GM19438 (cell line): ENCODE measurements around the gene PIK3R5.
"Not testable (repeated sequence)": the region's sequence is repeated elsewhere in the genome, so short reads cannot be mapped to it uniquely, and the experiment has no call there.

Source experiments
- ATAC-seq: cut with Tn5 transposase; IDR thresholded peaks from one replicate; pipeline ENCODE4 v1.9.1; 2021; ENCODE audit warnings: low read depth; ENCODE audit not compliant: unreplicated experiment

Gene PIK3R5

DNA sequence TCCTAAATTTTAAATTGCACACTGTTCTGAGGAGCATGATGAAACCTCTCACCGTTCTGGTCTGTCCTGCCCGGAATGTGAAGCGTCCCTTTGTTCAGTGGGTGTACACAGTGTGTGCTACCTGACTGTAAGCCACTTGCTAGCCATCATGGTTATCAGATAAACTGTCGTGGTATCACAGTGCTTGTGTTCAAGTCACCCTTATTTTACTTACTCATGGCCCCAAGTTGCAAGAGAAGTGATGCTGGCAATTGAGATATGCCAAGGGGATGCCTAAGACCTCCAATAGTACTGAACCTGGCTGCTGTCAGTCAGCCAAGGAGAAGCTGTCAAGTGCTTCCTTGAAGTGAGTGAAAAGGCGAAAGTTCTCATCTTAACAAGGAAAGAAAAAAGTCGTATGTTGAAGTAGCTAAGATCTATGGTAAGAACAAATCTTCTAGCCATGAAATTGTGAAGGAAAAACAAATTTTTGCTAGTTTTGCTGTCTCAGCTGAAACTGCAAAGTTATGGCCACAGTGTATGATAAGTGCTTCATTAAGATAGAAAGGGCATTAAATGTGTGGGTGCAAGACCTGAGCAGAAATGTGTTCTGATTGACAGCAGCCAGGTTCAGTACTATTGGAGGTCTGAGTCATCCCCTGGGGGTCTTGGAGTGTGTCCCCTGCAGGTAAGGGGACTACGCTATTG, 103.9 kb downstream of the PIK3R5 start:
- ATAC-seq = no peak

- no peak for ATAC-seq
These were observed 105.6 kb downstream of the PIK3R5 start for GRCh38 chr17:8859804-8860430.

DNA sequence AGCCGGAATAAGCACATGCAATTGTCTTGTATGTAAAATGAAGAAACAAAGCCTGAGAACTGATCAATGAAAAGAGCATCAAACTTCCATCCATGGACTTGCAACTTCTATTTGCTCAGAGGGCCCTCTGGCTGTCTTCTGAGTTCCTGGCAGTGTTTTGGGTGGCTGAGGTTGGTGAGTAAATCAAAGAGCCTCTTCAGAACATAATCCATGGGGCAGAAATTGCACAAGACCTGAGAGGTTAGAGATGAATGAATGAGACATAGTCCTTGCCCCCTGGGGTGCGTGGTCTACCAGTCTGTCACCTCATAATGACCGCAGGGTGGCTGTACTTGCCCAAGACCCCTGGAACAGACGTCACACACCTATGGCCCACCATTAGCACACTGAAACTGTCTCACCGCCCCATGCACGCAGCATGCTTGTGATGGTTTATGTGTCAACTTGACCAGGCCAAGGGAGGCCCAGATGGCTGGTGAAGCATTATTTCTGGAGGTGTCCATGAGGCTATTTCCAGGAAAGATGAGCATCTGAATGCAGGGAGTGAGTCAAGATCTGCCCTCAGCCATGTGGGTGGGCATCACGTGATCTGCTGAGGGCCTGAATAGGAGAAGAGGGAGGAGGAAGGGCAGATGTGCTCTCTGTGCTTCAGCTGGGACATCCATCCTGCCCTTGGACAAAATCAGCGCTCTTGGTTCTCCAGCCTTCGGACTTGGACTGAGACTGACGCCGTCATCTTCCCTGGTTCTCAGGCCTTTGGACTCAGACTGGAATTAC, 106.3 kb downstream of the PIK3R5 start:
- no peak for ATAC-seq

GRCh38 chr17:8857919-8858318, 107.6 kb downstream of the PIK3R5 start:
- ATAC-seq = no peak

GRCh38 chr17:8856869-8857575, 108.5 kb downstream of the PIK3R5 start:
- no peak for ATAC-seq

GRCh38 chr17:8856205-8856603, 109.3 kb downstream of the PIK3R5 start:
- ATAC-seq = not testable (repeated sequence)

GRCh38 chr17:8855477-8856204, 109.9 kb downstream of the PIK3R5 start:
- ATAC-seq = no peak

DNA sequence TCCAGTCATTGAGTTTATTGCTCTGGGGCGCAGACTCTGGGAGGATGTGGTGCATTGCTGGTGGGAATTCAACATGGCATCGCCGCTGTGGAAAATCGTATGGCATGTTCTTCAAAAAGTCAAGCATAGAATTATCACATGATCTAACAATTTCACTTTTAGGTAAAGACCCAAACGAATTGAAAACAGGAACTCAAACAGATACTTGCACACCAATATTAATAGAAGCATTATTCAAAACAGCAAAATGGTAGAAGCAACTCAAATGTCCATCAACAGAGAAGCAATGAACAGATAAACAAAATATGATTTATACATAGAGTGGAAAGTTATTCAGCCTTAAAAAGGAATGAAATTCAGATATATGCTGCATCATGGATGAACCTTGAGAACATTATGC, 113.9 kb downstream of the PIK3R5 start:
- no peak for ATAC-seq

DNA sequence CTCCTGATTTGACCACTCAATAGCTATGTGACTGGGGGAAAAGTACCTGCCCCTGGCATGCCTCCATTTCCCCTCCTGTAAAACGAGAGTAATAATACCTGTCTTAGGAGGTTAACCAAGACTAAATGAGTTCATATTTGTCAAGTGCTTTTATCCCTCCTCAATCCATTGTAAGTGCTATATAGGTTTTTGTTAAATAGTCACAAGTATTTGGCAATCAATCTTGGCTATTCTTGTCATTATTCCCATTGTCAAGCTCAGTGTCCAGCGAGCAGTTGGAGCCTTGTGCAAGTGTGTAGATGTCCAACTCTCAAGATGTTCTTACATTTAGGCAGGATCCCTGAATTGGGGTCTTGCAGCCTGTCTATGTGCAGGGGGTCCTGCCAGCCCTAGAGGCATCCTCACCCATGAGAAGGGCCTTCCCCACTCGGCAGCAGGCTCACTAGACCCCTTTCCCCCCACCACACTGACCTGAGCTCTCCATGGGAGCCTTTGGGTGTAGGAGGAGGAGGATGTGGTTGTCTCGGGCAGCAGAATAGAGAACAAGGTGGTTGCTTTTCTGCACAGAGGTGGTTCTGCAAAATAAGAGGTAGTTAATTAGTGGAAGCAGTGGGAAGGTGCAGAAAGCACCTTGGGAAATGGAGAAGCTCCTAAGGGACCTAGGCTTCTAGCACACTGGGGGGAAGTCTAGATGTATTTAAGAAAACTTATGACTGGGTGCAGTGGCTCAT, 116.0 kb downstream of the PIK3R5 start:
- no peak for ATAC-seq

DNA sequence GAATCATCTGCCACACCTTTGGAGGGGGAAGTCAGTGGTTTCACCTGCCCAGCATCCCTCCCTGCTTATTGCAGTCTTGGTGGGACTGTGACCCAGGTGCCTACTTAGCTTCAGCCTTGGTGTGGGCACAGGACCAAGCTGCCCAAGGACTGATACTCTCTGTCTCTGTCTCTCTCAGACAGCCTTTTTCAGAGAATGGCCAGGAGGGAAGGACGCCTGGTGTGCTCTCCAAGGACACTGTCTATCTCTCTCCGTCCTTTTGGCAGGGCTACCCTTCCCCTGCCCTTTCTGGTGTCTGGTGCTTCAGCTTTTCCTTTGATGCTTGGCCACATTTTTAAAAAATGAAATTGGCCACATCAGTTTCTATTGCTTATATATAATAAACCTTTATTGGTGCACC, 117.6 kb downstream of the PIK3R5 start:
- no peak for ATAC-seq

- ATAC-seq = no peak
These were observed 118.7 kb downstream of the PIK3R5 start for GRCh38 chr17:8846768-8847211.

DNA sequence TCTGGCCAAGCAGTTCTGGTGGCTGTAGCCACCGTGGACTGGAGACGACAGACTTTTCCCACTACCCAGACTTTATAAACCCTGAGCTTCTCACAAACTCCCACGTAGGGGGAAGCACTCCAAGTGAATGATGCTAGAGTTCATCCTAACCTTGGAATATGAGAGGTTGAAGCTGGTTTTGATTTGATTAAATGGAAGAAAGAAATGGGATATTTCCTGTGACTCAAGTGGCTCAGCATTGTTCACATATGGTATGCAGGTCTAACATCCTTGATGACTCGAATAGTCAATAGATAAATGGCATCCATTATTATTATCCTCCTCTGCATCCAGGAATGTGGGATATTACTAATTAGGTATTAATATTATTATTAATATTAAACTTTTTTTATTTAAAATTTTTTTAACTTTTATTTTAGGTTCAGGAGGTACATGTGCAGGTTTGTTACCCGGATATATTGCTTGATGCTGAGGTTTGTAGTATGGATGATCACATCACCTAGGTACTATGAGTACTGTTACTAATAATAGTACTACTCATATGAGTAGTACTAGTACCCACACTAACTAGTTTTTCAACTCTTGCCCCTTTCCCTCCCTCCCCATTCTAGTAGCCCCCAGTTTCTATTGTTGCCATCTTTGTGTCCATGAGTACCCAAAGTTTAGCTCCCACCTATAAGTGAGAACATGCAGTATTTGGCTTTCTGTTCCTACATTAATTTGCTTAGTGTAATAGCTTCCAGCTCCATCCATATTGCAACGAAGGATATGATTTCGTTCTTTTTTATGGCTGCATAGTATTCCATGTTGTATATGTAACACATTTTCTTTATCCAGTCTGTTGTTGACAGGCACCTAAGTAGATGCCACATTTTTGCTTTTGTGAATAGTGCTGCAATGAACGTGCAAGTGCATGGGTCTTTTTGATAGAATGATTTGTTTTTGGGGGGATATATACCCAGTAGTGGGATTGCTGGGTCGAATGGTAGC, 121.0 kb downstream of the PIK3R5 start:
- no peak for ATAC-seq

GRCh38 chr17:8843344-8843743, 122.2 kb downstream of the PIK3R5 start:
- ATAC-seq = no peak

GRCh38 chr17:8841844-8842243, 123.7 kb downstream of the PIK3R5 start:
- no peak for ATAC-seq

- ATAC-seq = no peak
These were observed 126.0 kb downstream of the PIK3R5 start for GRCh38 chr17:8839410-8839935.

DNA sequence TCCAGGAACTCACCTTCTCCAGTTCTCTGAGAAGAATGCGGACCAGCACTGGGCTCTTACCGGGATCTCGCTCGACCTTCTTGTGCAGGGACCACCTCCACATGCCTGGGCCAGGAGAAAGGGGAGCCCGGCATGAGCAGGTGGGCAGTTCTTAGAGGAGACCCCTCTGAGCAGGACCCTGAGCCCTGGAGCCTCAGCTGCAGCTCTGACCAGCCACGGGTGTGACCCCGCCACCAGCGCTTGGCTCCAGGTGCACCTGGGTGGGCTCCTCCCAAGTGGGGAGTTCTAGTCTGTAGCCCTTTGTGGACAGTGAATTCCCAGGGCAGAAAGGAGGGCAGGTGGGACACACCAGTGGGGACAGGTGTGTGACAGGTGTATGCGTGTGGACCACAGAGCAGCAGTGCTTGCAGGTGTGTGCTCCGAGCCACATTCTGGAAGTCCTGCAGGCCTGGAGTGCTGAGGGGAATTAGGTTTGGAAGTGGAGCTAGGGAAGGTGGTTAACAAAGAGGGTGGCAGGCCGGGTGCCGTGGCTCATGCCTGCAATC, 126.9 kb downstream of the PIK3R5 start:
- ATAC-seq = no peak

DNA sequence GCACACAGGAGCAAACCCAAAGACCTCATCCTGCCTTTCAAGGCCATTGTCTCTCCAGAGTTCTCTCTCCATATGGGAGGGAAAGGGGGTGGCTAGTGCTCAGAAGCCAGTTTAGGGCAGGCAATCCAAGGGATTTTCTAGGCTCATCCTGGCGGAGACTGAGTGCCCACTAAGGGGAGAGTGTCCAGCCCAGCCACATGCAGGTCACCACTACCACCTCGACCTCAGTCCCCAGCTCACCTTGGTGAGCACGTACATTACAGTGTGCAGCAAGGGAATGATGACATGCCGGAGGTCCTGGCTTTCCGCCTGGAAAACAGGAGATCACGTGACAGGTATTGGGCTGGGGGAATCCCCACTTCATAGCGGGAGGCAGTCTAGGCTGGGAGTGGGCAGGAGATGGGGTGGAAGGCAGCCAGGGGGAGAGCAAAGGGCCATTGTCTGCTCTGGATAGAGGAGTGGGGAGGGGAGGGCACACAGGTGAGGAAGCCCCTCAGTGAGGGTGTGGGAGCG, 127.9 kb downstream of the PIK3R5 start:
- ATAC-seq = no peak
